ENCODE results near the gene AGR3.

DNA sequence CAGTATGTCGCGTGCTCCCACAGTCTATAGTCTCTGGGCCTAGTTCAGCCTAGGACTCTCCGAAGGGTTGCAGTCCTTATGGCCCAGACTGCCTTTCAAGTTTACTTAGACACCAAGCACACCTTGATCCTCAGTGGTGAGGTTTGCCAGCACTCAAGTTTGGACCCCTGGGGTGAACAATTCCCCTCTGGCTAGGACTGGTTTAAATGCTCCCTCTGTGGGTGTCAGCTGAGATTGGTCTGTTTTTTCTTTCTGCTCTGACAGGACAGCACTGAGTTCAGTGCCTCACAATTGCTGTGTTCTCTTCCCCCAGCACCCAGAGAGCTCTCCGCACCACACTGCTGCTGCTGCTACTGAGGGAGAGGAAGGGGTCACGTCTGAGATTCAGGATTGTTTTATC is 31.9 kb upstream of the AGR3 start:
- TF ChIP-seq, protein P1, sequence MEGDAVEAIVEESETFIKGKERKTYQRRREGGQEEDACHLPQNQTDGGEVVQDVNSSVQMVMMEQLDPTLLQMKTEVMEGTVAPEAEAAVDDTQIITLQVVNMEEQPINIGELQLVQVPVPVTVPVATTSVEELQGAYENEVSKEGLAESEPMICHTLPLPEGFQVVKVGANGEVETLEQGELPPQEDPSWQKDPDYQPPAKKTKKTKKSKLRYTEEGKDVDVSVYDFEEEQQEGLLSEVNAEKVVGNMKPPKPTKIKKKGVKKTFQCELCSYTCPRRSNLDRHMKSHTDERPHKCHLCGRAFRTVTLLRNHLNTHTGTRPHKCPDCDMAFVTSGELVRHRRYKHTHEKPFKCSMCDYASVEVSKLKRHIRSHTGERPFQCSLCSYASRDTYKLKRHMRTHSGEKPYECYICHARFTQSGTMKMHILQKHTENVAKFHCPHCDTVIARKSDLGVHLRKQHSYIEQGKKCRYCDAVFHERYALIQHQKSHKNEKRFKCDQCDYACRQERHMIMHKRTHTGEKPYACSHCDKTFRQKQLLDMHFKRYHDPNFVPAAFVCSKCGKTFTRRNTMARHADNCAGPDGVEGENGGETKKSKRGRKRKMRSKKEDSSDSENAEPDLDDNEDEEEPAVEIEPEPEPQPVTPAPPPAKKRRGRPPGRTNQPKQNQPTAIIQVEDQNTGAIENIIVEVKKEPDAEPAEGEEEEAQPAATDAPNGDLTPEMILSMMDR (conservative IDR thresholded peaks at IDR 0.05), result no peak
- no peak for TF ChIP-seq EZH2 (IDR thresholded peaks at IDR 0.05; ENCODE audit: low read depth)

Data from PC-9 (cell line).